Nephron (organoid): ENCODE results near the gene RHBDF2.

Experiments
- H3K27ac Mint-ChIP-seq, 3 experiments: 2 replicates each; pipeline ENCODE4 v1.8.0; 2020; ENCODE audit warnings: mixed read lengths in 3 of 3, mild to moderate bottlenecking in 2 of 3, moderate library complexity in 1 of 3
- H3K27me3 Mint-ChIP-seq: 2 replicates; pipeline ENCODE4 v1.8.0; 2021; ENCODE audit warnings: low read depth, mild to moderate bottlenecking, moderate library complexity, mixed read lengths
- H3K36me3 Mint-ChIP-seq: 2 replicates; pipeline ENCODE4 v1.8.0; 2020; ENCODE audit warnings: low read depth, mixed read lengths
- H3K4me1 Mint-ChIP-seq: 2 replicates; pipeline ENCODE4 v1.8.0; 2020; ENCODE audit warnings: mixed read lengths
- H3K4me3 Mint-ChIP-seq, 3 experiments: 2 replicates each; pipeline ENCODE4 v1.8.0; 2020; ENCODE audit warnings: mild to moderate bottlenecking in 3 of 3, mixed read lengths in 3 of 3, moderate library complexity in 2 of 3
- H3K9me3 Mint-ChIP-seq: 2 replicates; pipeline ENCODE4 v1.8.0; 2020; ENCODE audit warnings: mixed read lengths
- TF ChIP-seq, protein P1 (sequence below), 3 experiments: fragments of 200-600 bp; sonication (generic); IDR thresholded peaks; one replicate each; pipeline ENCODE4 v1.5.0; 2021; ENCODE audit warnings: antibody characterized with exemption in 3 of 3; ENCODE audit not compliant: unreplicated experiment in 3 of 3

Gene RHBDF2

DNA sequence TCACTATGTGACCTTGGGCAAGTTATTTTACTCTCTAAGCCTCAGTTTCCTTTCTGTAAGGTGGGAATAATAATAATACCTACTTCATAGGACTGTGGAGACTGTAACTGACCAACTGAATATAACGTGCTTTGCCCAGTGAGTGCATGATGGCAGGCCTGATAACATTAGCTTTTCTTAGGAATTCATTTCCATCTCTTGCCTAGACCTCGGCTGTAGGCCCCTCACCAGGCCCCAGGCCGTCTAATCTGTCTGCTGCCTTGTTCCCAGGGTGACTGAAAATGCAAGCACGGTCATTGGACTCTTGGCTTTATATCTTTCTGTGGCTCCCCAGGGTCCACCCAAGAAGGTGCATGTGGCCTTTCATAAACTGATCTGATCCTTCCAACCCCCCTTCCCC lies 41.5 kb downstream of the RHBDF2 start:
- H3K27ac Mint-ChIP-seq = no peak overlapping the region
- H3K36me3 Mint-ChIP-seq = no peaks in the 10 kb centered on the region
- no peaks in the 10 kb centered on the region for H3K4me1 Mint-ChIP-seq
- TF ChIP-seq, protein P1, sequence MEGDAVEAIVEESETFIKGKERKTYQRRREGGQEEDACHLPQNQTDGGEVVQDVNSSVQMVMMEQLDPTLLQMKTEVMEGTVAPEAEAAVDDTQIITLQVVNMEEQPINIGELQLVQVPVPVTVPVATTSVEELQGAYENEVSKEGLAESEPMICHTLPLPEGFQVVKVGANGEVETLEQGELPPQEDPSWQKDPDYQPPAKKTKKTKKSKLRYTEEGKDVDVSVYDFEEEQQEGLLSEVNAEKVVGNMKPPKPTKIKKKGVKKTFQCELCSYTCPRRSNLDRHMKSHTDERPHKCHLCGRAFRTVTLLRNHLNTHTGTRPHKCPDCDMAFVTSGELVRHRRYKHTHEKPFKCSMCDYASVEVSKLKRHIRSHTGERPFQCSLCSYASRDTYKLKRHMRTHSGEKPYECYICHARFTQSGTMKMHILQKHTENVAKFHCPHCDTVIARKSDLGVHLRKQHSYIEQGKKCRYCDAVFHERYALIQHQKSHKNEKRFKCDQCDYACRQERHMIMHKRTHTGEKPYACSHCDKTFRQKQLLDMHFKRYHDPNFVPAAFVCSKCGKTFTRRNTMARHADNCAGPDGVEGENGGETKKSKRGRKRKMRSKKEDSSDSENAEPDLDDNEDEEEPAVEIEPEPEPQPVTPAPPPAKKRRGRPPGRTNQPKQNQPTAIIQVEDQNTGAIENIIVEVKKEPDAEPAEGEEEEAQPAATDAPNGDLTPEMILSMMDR (IDR thresholded peaks at IDR 0.05; ENCODE audit: unreplicated experiment in 3 of 3) = no peak
- peaks cover 14% of the 10 kb centered on the region for H3K27me3 Mint-ChIP-seq
- H3K9me3 Mint-ChIP-seq = no peaks in the 10 kb centered on the region
- H3K4me3 Mint-ChIP-seq = no peak overlapping the region

DNA sequence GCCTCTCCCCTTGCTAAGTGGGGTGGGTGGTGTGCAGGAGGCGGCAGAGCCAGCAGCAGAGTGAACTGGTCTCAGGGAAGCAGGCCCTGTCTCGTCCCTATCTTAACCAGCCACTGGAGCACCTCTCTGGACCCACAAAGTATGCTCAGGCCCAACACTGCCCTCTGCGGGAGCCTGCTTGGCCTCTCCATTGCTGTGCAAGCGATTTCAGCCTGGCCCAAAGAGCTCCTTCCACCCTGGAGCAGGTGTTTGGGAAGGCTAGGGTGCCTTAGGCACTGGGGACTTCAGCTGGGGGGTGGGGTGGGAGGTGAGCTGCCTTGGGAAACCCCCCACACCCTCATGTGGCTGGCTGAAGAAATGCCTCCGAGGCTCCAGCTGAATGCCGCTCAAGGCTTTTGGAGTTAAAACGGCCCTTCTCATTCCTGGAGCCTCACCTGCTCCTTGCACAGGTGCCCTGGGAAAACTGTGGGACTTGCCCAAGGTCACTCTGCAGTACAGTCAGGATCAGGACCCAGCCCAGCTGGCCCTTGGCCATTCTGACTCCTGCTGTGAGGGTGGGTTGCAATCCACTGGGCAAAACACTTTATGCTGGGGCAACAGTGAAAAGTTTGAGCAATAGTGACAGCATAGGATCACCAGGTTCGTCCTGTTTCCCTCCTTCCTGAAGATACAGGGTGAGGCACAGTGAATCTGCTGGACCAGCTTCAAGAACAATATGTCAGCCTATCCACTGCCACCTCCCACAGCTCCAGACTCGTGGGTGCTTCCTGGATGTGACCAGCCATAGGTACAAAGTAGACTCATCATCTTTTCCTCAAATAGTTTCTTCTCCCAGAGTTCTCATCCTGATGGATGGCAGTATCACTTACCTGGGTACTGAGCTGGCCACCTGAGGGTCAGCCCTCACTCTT lies 42.4 kb downstream of the RHBDF2 start:
- H3K4me3 Mint-ChIP-seq = no peak overlapping the region

DNA sequence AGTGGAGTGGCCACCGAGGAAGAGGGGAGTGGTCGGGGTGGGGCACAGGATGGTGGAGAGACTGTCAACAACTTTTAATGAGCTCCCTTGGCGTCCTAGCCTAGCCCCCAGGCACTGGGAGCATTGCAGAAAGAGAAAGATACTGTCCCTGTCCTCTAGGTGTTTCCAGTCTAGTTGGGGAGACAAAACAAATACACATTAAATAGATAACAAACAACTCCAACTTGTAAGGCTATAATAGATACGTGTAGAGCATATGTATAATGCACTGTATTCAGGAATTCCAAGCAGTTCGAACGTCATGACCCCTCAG lies 47.8 kb downstream of the RHBDF2 start:
- H3K36me3 Mint-ChIP-seq = no peaks in the 10 kb centered on the region
- H3K4me3 Mint-ChIP-seq = peak overlapping the region; percentile 54 to 72 (median 70)
- no peak overlapping the region for H3K27ac Mint-ChIP-seq
- H3K4me1 Mint-ChIP-seq = peaks cover 31% of the 10 kb centered on the region
- H3K9me3 Mint-ChIP-seq = no peaks in the 10 kb centered on the region
- TF ChIP-seq, protein P1 (IDR thresholded peaks at IDR 0.05; ENCODE audit: unreplicated experiment in 3 of 3) = no peak
- H3K27me3 Mint-ChIP-seq = no peaks in the 10 kb centered on the region

More for the DNA sequence above, 42.4 kb downstream of the RHBDF2 start:
- peaks cover 9% of the 10 kb centered on the region for H3K27me3 Mint-ChIP-seq
- no peak overlapping the region for H3K27ac Mint-ChIP-seq
- no peaks in the 10 kb centered on the region for H3K36me3 Mint-ChIP-seq
- no peaks in the 10 kb centered on the region for H3K4me1 Mint-ChIP-seq
- no peaks in the 10 kb centered on the region for H3K9me3 Mint-ChIP-seq
- TF ChIP-seq, protein P1 (IDR thresholded peaks at IDR 0.05; ENCODE audit: unreplicated experiment in 3 of 3) = peak; percentile 31 to 52 (median 44)

DNA sequence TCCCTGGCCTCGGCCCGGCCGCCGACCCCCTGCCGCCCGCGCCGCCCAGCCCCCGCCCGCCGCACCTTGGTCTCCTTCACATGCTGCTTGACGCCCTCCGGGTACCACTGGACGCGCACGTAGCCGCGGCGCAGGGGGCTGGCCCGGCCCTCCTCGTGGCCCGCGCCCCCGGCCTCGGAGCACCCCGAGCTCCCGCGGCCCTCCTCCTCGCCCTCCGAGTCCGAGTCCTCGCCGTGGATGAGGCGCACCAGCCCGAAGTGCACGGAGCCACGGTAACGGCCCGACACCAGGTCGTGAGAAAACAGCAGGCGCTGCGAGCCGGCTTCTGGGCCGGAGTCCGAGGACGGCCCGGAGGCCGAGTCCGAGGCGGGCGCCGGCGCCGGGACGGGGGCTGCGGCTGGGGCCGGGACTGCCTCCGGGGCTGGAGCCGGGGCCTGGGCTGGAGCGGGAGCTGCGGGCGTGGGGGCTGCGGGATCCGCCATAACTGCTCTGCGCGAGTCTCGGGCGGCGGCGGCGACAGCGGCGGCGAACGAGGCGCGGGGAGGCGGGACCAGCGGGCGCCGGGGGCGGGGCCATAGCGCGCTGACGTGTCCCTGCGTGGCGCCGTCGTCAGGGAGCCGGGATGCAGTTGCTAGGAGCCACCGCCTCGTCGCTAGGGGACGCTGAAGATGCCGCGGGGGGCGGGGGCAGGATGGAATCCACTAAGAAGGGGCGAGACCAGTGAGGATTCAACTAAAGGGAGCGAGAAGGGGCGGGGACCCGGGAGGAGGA lies 48.4 kb downstream of the RHBDF2 start, which contains the start of gene UBE2O:
Gene UBE2O, minus strand, starts transcription at position 493 of the 771 bp plus-strand sequence. Its CDS starts 11 bp downstream, at position 482.
- Mint-ChIP-seq H3K4me3 (peak within 1 kb of the TSS; percentile 91 to 94 (median 91)), H3K9me3 (no peaks in the 10 kb centered on the region), H3K36me3 (no peaks in the 10 kb centered on the region), H3K27ac (no peak within 1 kb of the TSS), H3K27me3 (no peaks in the 10 kb centered on the region), H3K4me1 (peaks cover 37% of the 10 kb centered on the region)
- TF ChIP-seq, protein P1 (IDR thresholded peaks at IDR 0.05; ENCODE audit: unreplicated experiment in 3 of 3) = peak; percentile 14 to 38 (median 26)

DNA sequence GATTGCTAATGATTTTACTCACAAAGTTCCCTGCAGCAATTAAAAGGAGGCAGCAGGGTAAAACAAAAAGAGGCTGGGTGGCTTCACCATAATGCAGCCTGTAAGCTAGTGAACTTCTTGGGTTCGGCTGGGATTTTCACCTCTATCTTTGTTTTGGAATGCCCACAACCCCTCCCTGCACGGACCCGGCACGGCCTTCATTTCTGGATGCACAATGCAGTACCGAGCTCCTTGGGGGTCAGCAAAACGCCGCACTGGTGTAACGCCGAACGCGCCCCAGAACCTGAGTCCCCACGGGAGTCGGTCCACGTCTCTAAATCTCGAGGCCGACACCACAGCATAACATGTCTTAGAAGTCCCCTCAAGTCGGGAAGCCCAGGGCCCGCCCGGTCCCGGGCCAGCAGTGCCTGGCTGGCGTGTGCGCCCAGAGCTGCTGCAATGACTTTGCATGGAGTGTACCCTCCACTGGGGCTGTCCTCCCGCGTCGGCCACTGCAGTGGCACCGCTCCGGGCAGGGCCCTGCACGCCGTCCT lies 49.0 kb downstream of the RHBDF2 start:
- TF ChIP-seq, protein P1 (IDR thresholded peaks at IDR 0.05; ENCODE audit: unreplicated experiment in 3 of 3) = no peak
- Mint-ChIP-seq H3K4me1 (peaks cover 43% of the 10 kb centered on the region), H3K9me3 (no peaks in the 10 kb centered on the region), H3K27me3 (no peaks in the 10 kb centered on the region), H3K4me3 (peak overlapping the region; percentile 91 to 94 (median 91)), H3K27ac (no peak overlapping the region), H3K36me3 (no peaks in the 10 kb centered on the region)
